GM18951 (cell line): ENCODE measurements around the gene PPM1H.

Experiments
- POLR2A ChIP-seq: IDR thresholded peaks from 4 replicates; pipeline ENCODE4 v1.6.1; 2011; ENCODE audit warnings: mild to moderate bottlenecking; ENCODE audit not compliant: insufficient read length, insufficient read depth; ENCODE audit errors: extremely low read depth
- in situ Hi-C: fragments of 300-500 bp; cut with MboI; formaldehyde crosslinking; loops from one replicate; pipeline ENCODE4 v1.12.0; 2022; ENCODE audit warnings: low sequenced_read_pairs, mixed read lengths, inconsistent platforms; ENCODE audit not compliant: unreplicated experiment

PPM1H gene

GRCh38 chr12:62846491-62846890 lies 88.5 kb downstream of the PPM1H start:
- in situ Hi-C loops = no loop called here

GRCh38 chr12:62844915-62845314 lies 90.0 kb downstream of the PPM1H start:
- in situ Hi-C loops = no loop called here
- no peak for TF ChIP-seq POLR2A

More at GRCh38 chr12:62846491-62846890, 88.5 kb downstream of the PPM1H start:
- TF ChIP-seq POLR2A = no peak

GRCh38 chr12:62843716-62844115 lies 91.2 kb downstream of the PPM1H start:
- no peak for TF ChIP-seq POLR2A
- in situ Hi-C loops = no loop called here

- in situ Hi-C loops = no loop called here
- no peak for TF ChIP-seq POLR2A
Observed at GRCh38 chr12:62841846-62842245, 93.1 kb downstream of the PPM1H start.

GRCh38 chr12:62840806-62841205 lies 94.1 kb downstream of the PPM1H start:
- in situ Hi-C loops = no loop called here
- no peak for TF ChIP-seq POLR2A

- in situ Hi-C loops = no loop called here
Observed at GRCh38 chr12:62839869-62840660, 94.9 kb downstream of the PPM1H start.

GRCh38 chr12:62834971-62835547 lies 99.9 kb downstream of the PPM1H start:
- TF ChIP-seq POLR2A = no peak
- in situ Hi-C loops = no loop called here

More at GRCh38 chr12:62839869-62840660, 94.9 kb downstream of the PPM1H start:
- TF ChIP-seq POLR2A = no peak

- in situ Hi-C loops = no loop called here
- TF ChIP-seq POLR2A = no peak
Observed at GRCh38 chr12:62834406-62834805, 100.5 kb downstream of the PPM1H start.

GRCh38 chr12:62833634-62834033 lies 101.3 kb downstream of the PPM1H start:
- in situ Hi-C loops = no loop called here
- no peak for TF ChIP-seq POLR2A

- in situ Hi-C loops = no loop called here
- TF ChIP-seq POLR2A = no peak
Observed at GRCh38 chr12:62832558-62832957, 102.4 kb downstream of the PPM1H start.

- in situ Hi-C loops = no loop called here
- no peak for TF ChIP-seq POLR2A
Observed at GRCh38 chr12:62832027-62832426, 102.9 kb downstream of the PPM1H start.

- in situ Hi-C loops = no loop called here
- TF ChIP-seq POLR2A = no peak
Observed at GRCh38 chr12:62827855-62828254, 107.1 kb downstream of the PPM1H start.

GRCh38 chr12:62827042-62827441 lies 107.9 kb downstream of the PPM1H start:
- in situ Hi-C loops = no loop called here
- TF ChIP-seq POLR2A = no peak
